Measurements from ENCODE around the gene MACF1. TPM values are rescaled to one million over a fixed set of nuclear protein-coding genes. Genes with fewer than 3 reads are reported as not detected.
A peak's percentile ranks its signal among the peaks of the same experiment; 100 is the strongest.
"Not testable (repeated sequence)": the region's sequence is repeated elsewhere in the genome, so short reads cannot be mapped to it uniquely, and the experiment has no call there.

The MACF1 gene
- total RNA-seq, 2 donors from 2014 or later = 214 to 251 TPM

DNA sequence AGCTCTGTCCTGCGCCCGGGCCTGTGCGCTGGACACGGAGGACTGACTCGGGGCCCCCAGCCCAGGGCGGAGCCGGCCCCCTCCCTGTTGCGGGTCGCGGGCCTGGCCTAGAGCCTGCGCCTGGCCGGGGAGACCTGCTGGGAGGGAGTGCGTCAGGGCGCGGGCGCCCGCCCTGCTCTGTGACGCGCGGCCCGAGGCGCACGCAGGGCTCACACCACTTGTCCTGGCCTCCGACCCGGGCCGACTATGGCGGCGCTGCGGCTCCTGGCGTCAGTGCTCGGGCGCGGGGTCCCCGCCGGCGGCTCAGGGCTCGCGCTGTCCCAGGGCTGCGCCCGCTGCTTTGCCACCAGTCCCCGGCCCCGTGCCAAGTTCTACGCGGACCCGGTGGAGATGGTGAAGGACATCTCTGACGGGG, 310.2 kb downstream of the MACF1 start:
- H3K9ac ChIP-seq (ENCODE audit: extremely low read depth, low read length, poor library complexity, severe bottlenecking); H3K27ac Mint-ChIP-seq; H3K27ac ChIP-seq (ENCODE audit: low read depth, low read length); H3K36me3 ChIP-seq (ENCODE audit: control insufficient read depth, insufficient read depth, low read length); H3K4me3 Mint-ChIP-seq; H3K4me1 Mint-ChIP-seq; H3K4me1 ChIP-seq (ENCODE audit: control insufficient read depth, insufficient read depth, low read length); H3K4me3 ChIP-seq (ENCODE audit: low read length); H3K27me3 ChIP-seq (ENCODE audit: control insufficient read depth, insufficient read depth, low read length, poor library complexity, severe bottlenecking); H3K9me3 ChIP-seq (ENCODE audit: control insufficient read depth, low read length); H3K36me3 Mint-ChIP-seq (ENCODE audit: low read depth); H3K9me3 Mint-ChIP-seq: not testable (repeated sequence)
- 11% methylated on average over 34 of the region's 46 CpGs; no CpG with 5 or more reads in 1 of the 2 experiments for WGBS, 2 experiments (ENCODE audit: insufficient coverage in 1 of 2, insufficient read length in 1 of 2)
- peaks cover 10% of the 10 kb centered on the region for H3K27me3 Mint-ChIP-seq (ENCODE audit: insufficient read depth)
- DNase-seq = peak; percentile 69

DNA sequence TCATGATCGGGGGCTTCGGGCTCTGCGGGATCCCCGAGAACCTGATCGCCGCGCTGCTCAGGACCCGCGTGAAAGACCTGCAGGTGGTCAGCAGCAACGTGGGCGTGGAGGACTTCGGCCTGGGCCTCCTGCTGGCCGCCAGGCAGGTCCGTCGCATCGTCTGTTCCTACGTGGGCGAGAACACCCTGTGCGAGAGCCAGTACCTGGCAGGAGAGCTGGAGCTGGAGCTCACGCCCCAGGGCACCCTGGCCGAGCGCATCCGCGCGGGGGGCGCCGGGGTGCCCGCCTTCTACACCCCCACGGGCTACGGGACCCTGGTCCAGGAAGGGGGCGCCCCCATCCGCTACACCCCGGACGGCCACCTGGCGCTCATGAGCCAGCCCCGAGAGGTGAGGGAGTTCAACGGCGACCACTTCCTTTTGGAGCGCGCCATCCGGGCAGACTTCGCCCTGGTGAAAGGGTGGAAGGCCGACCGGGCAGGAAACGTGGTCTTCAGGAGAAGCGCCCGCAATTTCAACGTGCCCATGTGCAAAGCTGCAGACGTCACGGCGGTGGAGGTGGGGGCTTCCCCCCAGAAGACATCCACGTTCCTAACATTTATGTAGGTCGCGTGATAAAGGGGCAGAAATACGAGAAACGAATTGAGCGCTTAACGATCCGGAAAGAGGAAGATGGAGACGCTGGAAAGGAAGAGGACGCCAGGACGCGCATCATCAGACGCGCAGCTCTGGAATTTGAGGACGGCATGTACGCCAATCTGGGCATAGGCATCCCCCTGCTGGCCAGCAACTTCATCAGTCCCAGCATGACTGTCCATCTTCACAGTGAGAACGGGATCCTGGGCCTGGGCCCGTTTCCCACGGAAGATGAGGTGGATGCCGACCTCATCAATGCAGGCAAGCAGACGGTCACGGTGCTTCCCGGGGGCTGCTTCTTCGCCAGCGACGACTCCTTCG, 310.9 kb downstream of the MACF1 start:
- not testable (repeated sequence) for H3K4me1 ChIP-seq (ENCODE audit: control insufficient read depth, insufficient read depth, low read length); H3K9me3 ChIP-seq (ENCODE audit: control insufficient read depth, low read length); H3K9ac ChIP-seq (ENCODE audit: extremely low read depth, low read length, poor library complexity, severe bottlenecking); H3K4me3 ChIP-seq (ENCODE audit: low read length); H3K36me3 Mint-ChIP-seq (ENCODE audit: low read depth); DNase-seq; H3K27ac ChIP-seq (ENCODE audit: low read depth, low read length); H3K27me3 ChIP-seq (ENCODE audit: control insufficient read depth, insufficient read depth, low read length, poor library complexity, severe bottlenecking); H3K36me3 ChIP-seq (ENCODE audit: control insufficient read depth, insufficient read depth, low read length); H3K27ac Mint-ChIP-seq; H3K4me1 Mint-ChIP-seq; H3K9me3 Mint-ChIP-seq
- peaks cover 10% of the 10 kb centered on the region for H3K27me3 Mint-ChIP-seq (ENCODE audit: insufficient read depth)
- 67 to 72% methylated on average over 6 to 15 of the region's 78 CpGs for WGBS, 2 experiments (ENCODE audit: insufficient coverage in 1 of 2, insufficient read length in 1 of 2)
- H3K4me3 Mint-ChIP-seq = peak overlapping the region; percentile 47

DNA sequence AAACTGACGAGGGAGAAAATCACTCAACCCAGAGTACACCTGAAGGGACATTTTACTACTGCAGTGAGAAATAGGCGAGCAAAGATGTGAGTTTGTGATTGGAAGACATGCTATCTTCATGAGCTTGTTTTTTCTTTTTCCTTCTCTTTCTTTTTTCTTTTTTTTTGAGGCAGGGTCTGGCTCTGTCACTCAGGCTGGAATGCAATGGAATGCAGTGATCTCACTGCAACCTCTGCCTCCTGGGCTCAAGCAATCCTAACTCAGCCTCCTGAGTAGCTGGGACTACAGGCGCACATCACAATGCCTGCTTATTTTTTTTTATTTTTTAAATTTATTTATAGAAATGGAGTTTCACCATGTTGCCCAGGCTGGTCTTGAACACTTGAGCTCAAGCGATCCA, 312.3 kb downstream of the MACF1 start:
- H3K4me1 ChIP-seq (ENCODE audit: control insufficient read depth, insufficient read depth, low read length); H3K36me3 Mint-ChIP-seq (ENCODE audit: low read depth); H3K9me3 ChIP-seq (ENCODE audit: control insufficient read depth, low read length); DNase-seq; H3K4me1 Mint-ChIP-seq; H3K4me3 Mint-ChIP-seq; H3K9me3 Mint-ChIP-seq; H3K4me3 ChIP-seq (ENCODE audit: low read length); H3K27me3 ChIP-seq (ENCODE audit: control insufficient read depth, insufficient read depth, low read length, poor library complexity, severe bottlenecking); H3K9ac ChIP-seq (ENCODE audit: extremely low read depth, low read length, poor library complexity, severe bottlenecking); H3K27ac Mint-ChIP-seq; H3K36me3 ChIP-seq (ENCODE audit: control insufficient read depth, insufficient read depth, low read length); H3K27ac ChIP-seq (ENCODE audit: low read depth, low read length): not testable (repeated sequence)
- peaks cover 10% of the 10 kb centered on the region for H3K27me3 Mint-ChIP-seq (ENCODE audit: insufficient read depth)
- WGBS, 2 experiments (ENCODE audit: insufficient coverage in 1 of 2, insufficient read length in 1 of 2) = 92% methylated on average over 1 of the region's 4 CpGs; no CpG with 5 or more reads in 1 of the 2 experiments

DNA sequence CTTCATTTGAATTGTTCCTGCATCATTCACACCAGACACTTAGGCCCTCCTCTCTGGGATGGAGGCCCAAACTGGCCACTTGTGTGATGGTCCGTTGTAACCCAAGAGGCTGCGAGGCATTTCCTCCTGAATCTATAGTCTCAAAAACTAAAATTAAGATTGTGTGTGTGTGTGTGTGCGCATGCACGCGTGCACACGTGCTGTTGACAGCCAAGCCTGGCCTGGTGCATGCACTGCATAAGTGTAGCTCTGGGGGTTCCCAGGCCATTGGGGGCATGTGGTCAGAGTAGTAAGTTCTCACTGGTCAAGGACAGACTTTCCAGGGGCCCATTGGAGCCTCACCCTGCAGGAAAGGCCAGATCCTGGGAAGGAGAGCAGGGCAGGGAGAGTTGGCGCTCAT, 313.4 kb downstream of the MACF1 start:
- H3K4me3 ChIP-seq (ENCODE audit: low read length); H3K36me3 Mint-ChIP-seq (ENCODE audit: low read depth); H3K9me3 ChIP-seq (ENCODE audit: control insufficient read depth, low read length); H3K9ac ChIP-seq (ENCODE audit: extremely low read depth, low read length, poor library complexity, severe bottlenecking); H3K36me3 ChIP-seq (ENCODE audit: control insufficient read depth, insufficient read depth, low read length); H3K27me3 ChIP-seq (ENCODE audit: control insufficient read depth, insufficient read depth, low read length, poor library complexity, severe bottlenecking); H3K4me1 ChIP-seq (ENCODE audit: control insufficient read depth, insufficient read depth, low read length); H3K4me1 Mint-ChIP-seq; H3K4me3 Mint-ChIP-seq; H3K27ac Mint-ChIP-seq; DNase-seq; H3K27ac ChIP-seq (ENCODE audit: low read depth, low read length); H3K9me3 Mint-ChIP-seq: not testable (repeated sequence)
- WGBS, 2 experiments (ENCODE audit: insufficient coverage in 1 of 2, insufficient read length in 1 of 2) = 96% methylated on average over 4 of the region's 7 CpGs; no CpG with 5 or more reads in 1 of the 2 experiments
- peaks cover 10% of the 10 kb centered on the region for H3K27me3 Mint-ChIP-seq (ENCODE audit: insufficient read depth)

DNA sequence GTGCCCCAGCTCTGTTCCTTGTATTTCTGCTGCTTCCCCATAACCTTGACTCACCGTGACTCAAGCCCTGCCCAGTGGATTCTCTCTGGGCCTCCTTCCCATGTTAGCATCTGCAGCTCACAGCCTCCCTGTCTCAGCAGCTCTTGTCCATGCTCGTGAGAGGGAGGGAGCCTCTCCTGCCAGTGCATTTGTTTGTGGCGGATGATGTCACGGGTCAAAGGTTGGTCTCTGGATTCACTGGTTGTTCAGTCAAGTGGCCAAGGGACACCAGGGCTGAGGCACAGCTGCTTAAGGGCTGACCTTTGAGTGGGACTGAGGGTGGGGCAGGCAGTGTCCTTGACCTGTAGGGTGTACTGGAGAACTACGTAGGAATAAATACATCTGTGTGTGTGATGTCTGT, 314.9 kb downstream of the MACF1 start:
- H3K36me3 Mint-ChIP-seq (ENCODE audit: low read depth); H3K27me3 Mint-ChIP-seq (ENCODE audit: insufficient read depth); H3K9ac ChIP-seq (ENCODE audit: extremely low read depth, low read length, poor library complexity, severe bottlenecking); H3K27me3 ChIP-seq (ENCODE audit: control insufficient read depth, insufficient read depth, low read length, poor library complexity, severe bottlenecking); H3K27ac ChIP-seq (ENCODE audit: low read depth, low read length); H3K36me3 ChIP-seq (ENCODE audit: control insufficient read depth, insufficient read depth, low read length); H3K4me3 Mint-ChIP-seq; H3K9me3 Mint-ChIP-seq; H3K4me1 ChIP-seq (ENCODE audit: control insufficient read depth, insufficient read depth, low read length); H3K9me3 ChIP-seq (ENCODE audit: control insufficient read depth, low read length); H3K27ac Mint-ChIP-seq; H3K4me1 Mint-ChIP-seq; DNase-seq; H3K4me3 ChIP-seq (ENCODE audit: low read length): not testable (repeated sequence)
- 80% methylated on average over 2 of the region's 5 CpGs; no CpG with 5 or more reads in 1 of the 2 experiments for WGBS, 2 experiments (ENCODE audit: insufficient coverage in 1 of 2, insufficient read length in 1 of 2)

DNA sequence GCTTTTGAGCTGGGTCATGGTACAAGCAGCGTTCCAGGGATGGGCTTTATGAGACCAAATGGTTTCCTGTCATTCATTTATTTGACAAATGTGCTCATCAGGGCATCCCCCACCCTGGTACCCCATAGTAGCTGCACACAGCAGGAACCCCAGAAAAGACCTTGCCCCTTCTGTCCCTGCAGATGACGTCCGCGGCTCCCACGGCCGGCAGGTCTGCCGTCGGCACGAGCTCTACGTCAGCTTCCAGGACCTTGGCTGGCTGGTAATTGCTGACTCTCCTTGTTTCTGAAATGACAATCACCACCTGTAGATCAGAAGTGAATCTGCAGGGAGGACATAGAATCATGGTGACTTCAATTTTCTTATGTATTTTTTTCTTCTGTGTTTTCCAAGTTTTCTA, 317.7 kb downstream of the MACF1 start:
- not testable (repeated sequence) for H3K9me3 Mint-ChIP-seq; H3K9ac ChIP-seq (ENCODE audit: extremely low read depth, low read length, poor library complexity, severe bottlenecking); H3K36me3 Mint-ChIP-seq (ENCODE audit: low read depth); H3K4me3 ChIP-seq (ENCODE audit: low read length); H3K27me3 ChIP-seq (ENCODE audit: control insufficient read depth, insufficient read depth, low read length, poor library complexity, severe bottlenecking); H3K27ac Mint-ChIP-seq; H3K27me3 Mint-ChIP-seq (ENCODE audit: insufficient read depth); H3K4me1 Mint-ChIP-seq; H3K4me1 ChIP-seq (ENCODE audit: control insufficient read depth, insufficient read depth, low read length); H3K9me3 ChIP-seq (ENCODE audit: control insufficient read depth, low read length); H3K36me3 ChIP-seq (ENCODE audit: control insufficient read depth, insufficient read depth, low read length); H3K27ac ChIP-seq (ENCODE audit: low read depth, low read length); DNase-seq; H3K4me3 Mint-ChIP-seq
- WGBS, 2 experiments (ENCODE audit: insufficient coverage in 1 of 2, insufficient read length in 1 of 2) = 81% methylated on average over 10 of the region's 10 CpGs; no CpG with 5 or more reads in 1 of the 2 experiments
